Tibial nerve (tissue), 3 donors: ENCODE data around the gene NXPH4.

ENCODE experiments used
- POLR2A ChIP-seq, 2 donors: fragments of 450-650 bp; IDR thresholded peaks; one replicate each; pipeline ENCODE4 v1.6.1; 2017; ENCODE audit warnings: antibody characterized with exemption in 2 of 2, mild to moderate bottlenecking in 2 of 2, moderate library complexity in 2 of 2
- TF ChIP-seq, protein P1 (sequence below), 5 experiments: fragments of 200-600 bp in 3 of 5; fragments of 450-650 bp in 2 of 5; sonication (generic) in 3 of 5; IDR thresholded peaks; one replicate each; pipeline ENCODE4 v1.5.1; 2016 to 2019; ENCODE audit warnings: antibody characterized with exemption in 5 of 5, mild to moderate bottlenecking in 3 of 5, moderate library complexity in 2 of 5

DNA sequence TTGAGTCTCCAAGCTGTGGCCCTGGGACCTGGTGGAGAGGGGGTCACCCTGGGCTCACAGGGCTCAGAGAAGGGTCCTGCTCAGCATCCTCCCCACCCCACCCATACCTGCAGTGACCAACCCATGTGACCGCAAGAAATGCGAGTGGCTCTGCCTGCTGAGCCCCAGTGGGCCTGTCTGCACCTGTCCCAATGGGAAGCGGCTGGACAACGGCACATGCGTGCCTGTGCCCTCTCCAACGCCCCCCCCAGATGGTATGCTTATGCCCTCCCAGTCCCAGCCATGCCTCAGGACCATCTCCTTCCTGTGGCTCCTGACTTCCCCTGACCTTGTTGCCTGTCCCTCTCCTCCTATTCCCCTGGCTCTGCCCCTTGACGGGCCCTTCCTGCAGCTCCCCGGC is 6.7 kb upstream of the NXPH4 start:
- TF ChIP-seq, protein P1, sequence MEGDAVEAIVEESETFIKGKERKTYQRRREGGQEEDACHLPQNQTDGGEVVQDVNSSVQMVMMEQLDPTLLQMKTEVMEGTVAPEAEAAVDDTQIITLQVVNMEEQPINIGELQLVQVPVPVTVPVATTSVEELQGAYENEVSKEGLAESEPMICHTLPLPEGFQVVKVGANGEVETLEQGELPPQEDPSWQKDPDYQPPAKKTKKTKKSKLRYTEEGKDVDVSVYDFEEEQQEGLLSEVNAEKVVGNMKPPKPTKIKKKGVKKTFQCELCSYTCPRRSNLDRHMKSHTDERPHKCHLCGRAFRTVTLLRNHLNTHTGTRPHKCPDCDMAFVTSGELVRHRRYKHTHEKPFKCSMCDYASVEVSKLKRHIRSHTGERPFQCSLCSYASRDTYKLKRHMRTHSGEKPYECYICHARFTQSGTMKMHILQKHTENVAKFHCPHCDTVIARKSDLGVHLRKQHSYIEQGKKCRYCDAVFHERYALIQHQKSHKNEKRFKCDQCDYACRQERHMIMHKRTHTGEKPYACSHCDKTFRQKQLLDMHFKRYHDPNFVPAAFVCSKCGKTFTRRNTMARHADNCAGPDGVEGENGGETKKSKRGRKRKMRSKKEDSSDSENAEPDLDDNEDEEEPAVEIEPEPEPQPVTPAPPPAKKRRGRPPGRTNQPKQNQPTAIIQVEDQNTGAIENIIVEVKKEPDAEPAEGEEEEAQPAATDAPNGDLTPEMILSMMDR (IDR thresholded peaks at IDR 0.05): no peak
- TF ChIP-seq POLR2A (IDR thresholded peaks at IDR 0.05): no peak
